Bronchial epithelial cell (primary cell): ENCODE measurements around the gene RRP36. TPM values are rescaled to one million over a fixed set of nuclear protein-coding genes. Genes with fewer than 3 reads are reported as not detected.

Experiments used
- DNase-seq: peaks from one replicate; pipeline ENCODE4 v3.0.0-alpha.2; 2010; ENCODE audit warnings: low read depth
- FAIRE-seq: peaks from 2 replicates; lab custom pipeline; 2011; peaks lifted over from hg19 to GRCh38; lab: Jason Lieb, UNC
- H3K27me3 ChIP-seq: 2 replicates; pipeline ENCODE4 v1.5.1; 2011; ENCODE audit warnings: low read length; ENCODE audit not compliant: control insufficient read depth, insufficient read depth
- H3K36me3 ChIP-seq: 2 replicates; pipeline ENCODE4 v1.5.1; 2011; ENCODE audit warnings: low read length; ENCODE audit not compliant: control insufficient read depth, insufficient read depth
- H3K4me3 ChIP-seq: 2 replicates; pipeline ENCODE4 v1.5.1; 2011; ENCODE audit warnings: mild to moderate bottlenecking, low read depth, low read length, control low read depth
- CTCF ChIP-seq: IDR thresholded peaks from 2 replicates; pipeline ENCODE4 v1.5.1; 2011; ENCODE audit warnings: mild to moderate bottlenecking, moderate library complexity, low read length, control low read depth, inconsistent platforms; ENCODE audit not compliant: insufficient read depth, severe bottlenecking
- total RNA-seq: library from RNA; depleted of rRNA; stranded (reverse); fragments of >200 nt; gene quantifications from 2 replicates; pipeline ENCODE4 v1.2.1, GENCODE V29; 2014

RRP36 gene
- total RNA-seq, 1 donor from 2014 or later: 97.1 TPM

DNA sequence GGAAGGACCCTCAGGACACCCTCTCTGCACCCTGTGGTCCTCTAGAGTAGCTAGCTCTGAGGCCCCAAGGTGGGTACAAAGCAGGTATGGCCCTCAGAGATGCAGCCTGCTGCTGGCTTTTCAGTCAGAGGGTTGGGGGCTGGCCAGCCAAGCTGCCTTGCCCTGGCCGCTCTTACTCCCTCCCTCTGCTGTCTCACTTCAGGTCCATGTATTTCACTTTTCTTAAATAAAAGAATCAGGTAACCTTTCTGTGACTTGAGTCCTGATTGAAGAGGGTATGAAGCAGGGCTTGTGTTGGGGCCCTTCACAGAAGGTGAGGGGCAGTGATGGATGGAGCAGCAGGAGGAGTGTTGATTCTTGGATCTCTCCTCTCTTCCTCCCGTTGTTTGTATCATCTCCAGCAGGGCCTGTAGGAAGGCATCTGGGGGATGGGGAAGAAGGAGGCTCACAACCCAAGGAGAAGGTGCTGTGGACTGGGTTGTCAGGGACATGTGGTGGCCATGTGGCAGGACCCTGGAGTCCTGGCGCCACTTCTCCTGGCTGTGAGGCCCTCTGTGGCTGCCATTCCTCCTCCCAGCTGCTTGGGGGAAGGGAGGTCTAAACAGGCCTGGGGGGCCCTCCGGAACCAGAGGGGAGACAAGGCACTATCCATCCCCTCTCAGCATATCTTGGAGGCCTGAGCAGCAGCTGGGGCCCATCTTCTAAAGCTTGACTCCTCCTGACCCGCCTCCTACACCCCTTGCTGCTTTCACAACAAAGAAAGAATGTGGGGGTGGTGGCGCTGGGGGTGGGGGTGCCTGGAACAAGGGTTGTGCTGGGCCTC lies 53.6 kb downstream of the RRP36 start:
- TF ChIP-seq CTCF: no peak
- no peaks in the 10 kb centered on the region for H3K36me3 ChIP-seq
- no peak for FAIRE-seq
- no peak for DNase-seq
- no peaks in the 10 kb centered on the region for H3K27me3 ChIP-seq
- no peak overlapping the region for H3K4me3 ChIP-seq

DNA sequence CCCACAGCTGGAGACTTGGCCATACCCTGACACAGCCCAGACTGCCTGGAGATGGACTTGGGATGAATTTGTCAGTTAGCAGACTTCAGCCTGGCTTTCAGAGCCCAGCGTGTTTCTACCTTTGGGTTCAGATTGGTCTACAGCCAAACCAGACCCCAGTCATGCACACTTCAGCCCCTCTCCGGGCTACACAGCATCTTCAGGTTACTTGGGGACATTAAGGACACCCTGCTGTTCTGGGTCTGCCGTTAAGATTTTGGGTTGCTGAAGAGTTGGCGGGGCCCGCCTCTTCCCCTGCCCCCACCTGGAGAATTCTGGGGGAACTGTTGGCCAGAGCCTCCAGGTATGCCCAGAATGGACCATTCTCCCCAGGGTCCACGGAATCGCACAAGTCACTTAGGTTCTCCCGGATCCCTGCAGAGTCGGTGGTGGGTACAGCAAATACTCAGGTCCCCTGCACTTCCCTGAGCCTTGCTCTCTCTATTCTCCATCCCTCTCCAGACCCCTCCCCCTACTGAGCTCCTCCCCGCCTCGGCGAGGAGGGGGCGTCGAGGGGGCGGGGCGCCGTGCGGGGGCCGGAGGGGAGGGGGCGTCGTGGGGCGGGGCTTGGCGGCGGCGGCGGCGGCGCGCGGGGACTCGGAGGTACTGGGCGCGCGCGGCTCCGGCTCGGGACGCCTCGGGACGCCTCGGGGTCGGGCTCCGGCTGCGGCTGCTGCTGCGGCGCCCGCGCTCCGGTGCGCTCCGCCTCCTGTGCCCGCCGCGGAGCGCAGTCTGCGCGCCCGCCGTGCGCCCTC lies 54.4 kb downstream of the RRP36 start, which contains the start of gene PTK7:
Gene PTK7 (plus strand): TSS at position 645 of the 794 bp plus-strand sequence. CDS start 175 bp downstream, outside the sequence.
- Histone ChIP-seq H3K36me3 (no peaks in the 10 kb centered on the region), H3K4me3 (peak within 1 kb of the TSS; percentile 83), H3K27me3 (no peaks in the 10 kb centered on the region)
- TF ChIP-seq CTCF: no peak
- FAIRE-seq (no peak), DNase-seq (no peak)

DNA sequence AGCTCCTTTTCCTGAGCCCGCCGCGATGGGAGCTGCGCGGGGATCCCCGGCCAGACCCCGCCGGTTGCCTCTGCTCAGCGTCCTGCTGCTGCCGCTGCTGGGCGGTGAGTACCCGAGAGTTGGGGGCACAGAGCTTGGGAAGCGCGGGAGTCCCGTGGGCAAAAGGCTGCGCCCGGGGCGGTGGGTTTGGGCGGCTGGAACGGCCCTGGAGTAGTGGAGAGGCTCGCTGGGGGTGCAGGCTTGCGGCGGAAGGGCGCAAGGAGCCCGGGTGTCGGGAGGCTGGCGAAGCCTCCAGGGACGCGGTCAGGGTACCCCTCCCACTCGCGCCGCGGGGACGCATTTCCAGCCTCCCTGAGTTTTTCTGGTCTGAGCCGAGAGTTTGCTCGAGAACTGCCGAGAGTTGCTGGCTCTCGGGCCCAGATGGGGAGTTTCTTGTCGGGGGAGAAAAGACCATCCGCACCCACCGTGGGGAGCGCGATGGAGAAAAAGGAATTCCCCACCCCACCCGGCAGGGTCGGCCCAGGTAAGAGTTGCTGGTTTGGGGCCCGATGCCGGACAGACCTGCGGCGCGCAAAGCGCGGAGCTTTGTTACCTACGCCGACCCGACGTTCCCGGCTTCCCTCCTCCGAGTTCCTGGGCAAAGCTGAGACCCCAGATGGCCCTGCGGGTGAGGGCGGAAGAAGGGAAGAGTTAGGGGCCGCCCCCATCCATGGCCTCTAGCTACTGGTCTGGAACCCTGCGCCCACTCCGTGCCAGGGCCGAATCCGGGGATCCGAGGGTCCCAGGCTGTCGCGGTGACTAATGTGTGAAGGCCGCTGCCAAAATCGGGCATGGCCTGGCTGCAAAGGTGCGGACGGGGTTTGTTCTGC lies 55.3 kb downstream of the RRP36 start:
- no peak for TF ChIP-seq CTCF
- Histone ChIP-seq H3K4me3 (peak overlapping the region; percentile 83), H3K27me3 (no peaks in the 10 kb centered on the region), H3K36me3 (no peaks in the 10 kb centered on the region)
- DNase-seq: no peak
- FAIRE-seq: no peak

DNA sequence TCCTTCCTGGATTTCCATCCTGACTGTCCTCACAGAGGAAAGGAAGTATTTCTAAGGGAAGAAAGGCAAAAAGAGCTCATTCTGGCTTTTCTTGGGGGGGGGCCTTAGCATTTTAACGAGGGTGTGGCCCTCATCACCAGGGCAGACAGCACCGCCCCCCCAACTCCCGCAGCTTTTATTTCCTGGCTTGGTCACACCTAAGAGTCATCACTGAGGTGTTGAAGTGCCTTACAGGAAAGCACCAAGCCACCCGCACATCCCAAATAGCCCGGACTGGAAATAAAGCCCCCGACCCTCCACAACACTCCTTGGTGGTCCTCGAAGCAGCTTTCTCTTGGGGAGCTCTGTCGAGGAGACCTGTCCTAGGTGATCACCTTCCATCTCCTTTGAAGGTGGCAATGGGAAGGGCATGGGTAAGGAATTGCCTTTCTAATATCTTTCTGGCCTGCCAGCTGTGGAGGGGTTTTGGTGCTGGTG lies 55.9 kb downstream of the RRP36 start:
- TF ChIP-seq CTCF: no peak
- Histone ChIP-seq H3K27me3 (no peaks in the 10 kb centered on the region), H3K36me3 (no peaks in the 10 kb centered on the region), H3K4me3 (peak overlapping the region; percentile 83)
- FAIRE-seq (no peak), DNase-seq (peak; percentile 58)

DNA sequence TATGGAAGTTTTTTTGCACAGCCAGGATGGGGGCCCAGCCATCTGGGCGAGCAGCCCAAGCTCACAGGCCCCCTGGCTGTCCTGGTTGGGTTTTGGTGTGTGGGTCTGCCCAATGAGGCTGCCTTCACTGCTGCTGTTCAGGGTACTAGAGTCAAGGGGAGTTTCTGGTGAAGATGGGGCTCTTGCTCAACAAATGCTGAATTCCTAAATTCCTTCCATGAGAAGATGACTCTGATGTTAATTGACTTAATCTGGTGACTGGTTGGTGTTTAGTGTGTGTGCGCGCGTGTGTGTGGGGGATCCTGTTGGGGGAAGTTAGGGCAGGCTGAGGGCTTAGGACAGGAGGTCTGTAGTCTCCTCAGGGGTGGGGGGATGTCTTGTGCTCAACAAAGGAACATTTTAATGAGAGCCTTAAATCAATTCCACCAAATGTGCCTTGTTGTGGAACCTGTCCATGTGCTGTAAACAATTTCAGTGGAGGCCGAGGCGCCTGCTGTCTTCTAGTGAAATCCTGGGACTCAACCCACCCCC lies 56.6 kb downstream of the RRP36 start:
- H3K36me3 ChIP-seq: no peaks in the 10 kb centered on the region
- FAIRE-seq (no peak), DNase-seq (no peak)
- peak overlapping the region; percentile 83 for H3K4me3 ChIP-seq
- no peaks in the 10 kb centered on the region for H3K27me3 ChIP-seq
- no peak for TF ChIP-seq CTCF
